Osteoblast (primary cell): ENCODE data around the gene SULT4A1. TPM values are rescaled to one million over a fixed set of nuclear protein-coding genes. Genes with fewer than 3 reads are reported as not detected.
"Not testable (repeated sequence)": the region's sequence is repeated elsewhere in the genome, so short reads cannot be mapped to it uniquely, and the experiment has no call there.

ENCODE experiments used
- DNase-seq: peaks from one replicate; pipeline ENCODE4 v3.0.0; 2011; ENCODE audit warnings: low spot score, mixed read lengths; ENCODE audit not compliant: insufficient read length; ENCODE audit errors: missing footprints
- H2AFZ ChIP-seq: 2 replicates; pipeline ENCODE4 v1.6.0; 2011; ENCODE audit warnings: mild to moderate bottlenecking, low read length
- H3K27ac ChIP-seq: 2 replicates; pipeline ENCODE4 v1.5.1; 2011; ENCODE audit warnings: mild to moderate bottlenecking, low read depth, low read length, moderate library complexity
- H3K27me3 ChIP-seq: 2 replicates; pipeline ENCODE4 v1.6.0; 2012; ENCODE audit warnings: mild to moderate bottlenecking, control low read depth, inconsistent platforms, low read length, moderate library complexity; ENCODE audit not compliant: insufficient read depth
- H3K36me3 ChIP-seq: 2 replicates; pipeline ENCODE4 v1.5.1; 2011; ENCODE audit warnings: mild to moderate bottlenecking, low read length, control low read depth, moderate library complexity; ENCODE audit not compliant: insufficient read depth
- H3K4me1 ChIP-seq: 2 replicates; pipeline ENCODE4 v1.5.1; 2011; ENCODE audit warnings: mild to moderate bottlenecking, low read length, control low read depth, moderate library complexity; ENCODE audit not compliant: insufficient read depth
- H3K4me2 ChIP-seq: 2 replicates; pipeline ENCODE4 v1.6.0; 2011; ENCODE audit warnings: mild to moderate bottlenecking, low read length; ENCODE audit not compliant: insufficient read depth
- H3K4me3 ChIP-seq: fragments of 200-600 bp; sonication (generic); 3 replicates; pipeline ENCODE4 v1.5.1; 2012; ENCODE audit warnings: mild to moderate bottlenecking, low read length, inconsistent platforms; ENCODE audit not compliant: insufficient read depth
- H3K79me2 ChIP-seq: 2 replicates; pipeline ENCODE4 v1.6.0; 2012; ENCODE audit warnings: mild to moderate bottlenecking, low read length, control low read depth, inconsistent platforms; ENCODE audit not compliant: insufficient read depth
- H3K9me3 ChIP-seq: 2 replicates; pipeline ENCODE4 v1.5.1; 2011; ENCODE audit warnings: low read depth, low read length, control low read depth
- H4K20me1 ChIP-seq: 2 replicates; pipeline ENCODE4 v1.6.0; 2012; ENCODE audit warnings: mild to moderate bottlenecking, low read length, control low read depth; ENCODE audit not compliant: insufficient read depth
- total RNA-seq: library from RNA; depleted of rRNA; stranded (reverse); fragments of >200 nt; gene quantifications from 2 replicates; pipeline ENCODE4 v1.2.3, GENCODE V29; 2012
- TF ChIP-seq, protein P1 (sequence below): IDR thresholded peaks from 2 replicates; pipeline ENCODE4 v1.5.1; 2011; ENCODE audit warnings: mild to moderate bottlenecking, low read depth, low read length, moderate library complexity; ENCODE audit errors: extremely low read depth

SULT4A1 gene
- total RNA-seq, 1 donor = under 0.01 TPM

DNA sequence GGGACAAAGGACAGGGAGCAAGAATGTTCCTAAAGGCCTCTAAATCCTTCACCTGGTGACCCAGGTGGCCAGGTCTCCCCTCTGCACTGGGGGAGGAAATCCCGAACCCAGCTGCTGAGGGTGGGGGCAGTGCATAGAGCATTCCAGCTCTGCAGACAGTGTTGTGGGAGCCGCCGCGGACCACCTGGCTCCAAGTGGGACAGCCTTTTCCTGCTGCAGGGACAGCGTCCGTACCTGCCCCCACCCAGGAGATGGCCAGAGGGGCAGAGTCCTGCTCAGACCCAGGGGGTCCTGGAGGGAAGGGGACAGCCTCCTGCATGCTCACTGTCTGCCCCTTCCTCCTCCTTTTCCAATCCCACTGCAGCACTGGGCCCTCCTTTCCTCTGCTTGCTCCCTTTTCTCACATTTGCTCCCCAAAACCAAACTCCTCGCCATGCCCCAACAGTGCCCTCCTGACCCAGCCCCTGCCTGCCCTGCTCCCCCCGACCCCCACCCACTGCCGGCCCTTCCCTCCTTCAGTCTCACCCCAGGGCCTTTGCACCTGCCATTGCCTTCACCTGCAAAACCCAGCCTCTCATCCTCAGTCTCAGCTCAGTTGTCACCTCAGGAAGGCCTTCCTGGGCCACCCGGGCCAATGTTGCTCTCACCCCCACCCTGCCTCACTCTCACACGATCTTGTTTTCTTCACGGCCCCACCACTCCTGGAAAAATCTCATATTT lies 16.7 kb upstream of the SULT4A1 start:
- DNase-seq = peak; percentile 19
- no peak overlapping the region for H3K4me3 ChIP-seq
- no peak overlapping the region for H2AFZ ChIP-seq
- H3K27me3 ChIP-seq = peaks cover 10% of the 10 kb centered on the region
- no peaks in the 10 kb centered on the region for H3K79me2 ChIP-seq
- H3K9me3 ChIP-seq = no peaks in the 10 kb centered on the region
- H4K20me1 ChIP-seq = no peaks in the 10 kb centered on the region
- TF ChIP-seq, protein P1, sequence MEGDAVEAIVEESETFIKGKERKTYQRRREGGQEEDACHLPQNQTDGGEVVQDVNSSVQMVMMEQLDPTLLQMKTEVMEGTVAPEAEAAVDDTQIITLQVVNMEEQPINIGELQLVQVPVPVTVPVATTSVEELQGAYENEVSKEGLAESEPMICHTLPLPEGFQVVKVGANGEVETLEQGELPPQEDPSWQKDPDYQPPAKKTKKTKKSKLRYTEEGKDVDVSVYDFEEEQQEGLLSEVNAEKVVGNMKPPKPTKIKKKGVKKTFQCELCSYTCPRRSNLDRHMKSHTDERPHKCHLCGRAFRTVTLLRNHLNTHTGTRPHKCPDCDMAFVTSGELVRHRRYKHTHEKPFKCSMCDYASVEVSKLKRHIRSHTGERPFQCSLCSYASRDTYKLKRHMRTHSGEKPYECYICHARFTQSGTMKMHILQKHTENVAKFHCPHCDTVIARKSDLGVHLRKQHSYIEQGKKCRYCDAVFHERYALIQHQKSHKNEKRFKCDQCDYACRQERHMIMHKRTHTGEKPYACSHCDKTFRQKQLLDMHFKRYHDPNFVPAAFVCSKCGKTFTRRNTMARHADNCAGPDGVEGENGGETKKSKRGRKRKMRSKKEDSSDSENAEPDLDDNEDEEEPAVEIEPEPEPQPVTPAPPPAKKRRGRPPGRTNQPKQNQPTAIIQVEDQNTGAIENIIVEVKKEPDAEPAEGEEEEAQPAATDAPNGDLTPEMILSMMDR = no peak
- no peaks in the 10 kb centered on the region for H3K36me3 ChIP-seq
- no peak overlapping the region for H3K27ac ChIP-seq
- no peaks in the 10 kb centered on the region for H3K4me1 ChIP-seq
- no peak overlapping the region for H3K4me2 ChIP-seq

DNA sequence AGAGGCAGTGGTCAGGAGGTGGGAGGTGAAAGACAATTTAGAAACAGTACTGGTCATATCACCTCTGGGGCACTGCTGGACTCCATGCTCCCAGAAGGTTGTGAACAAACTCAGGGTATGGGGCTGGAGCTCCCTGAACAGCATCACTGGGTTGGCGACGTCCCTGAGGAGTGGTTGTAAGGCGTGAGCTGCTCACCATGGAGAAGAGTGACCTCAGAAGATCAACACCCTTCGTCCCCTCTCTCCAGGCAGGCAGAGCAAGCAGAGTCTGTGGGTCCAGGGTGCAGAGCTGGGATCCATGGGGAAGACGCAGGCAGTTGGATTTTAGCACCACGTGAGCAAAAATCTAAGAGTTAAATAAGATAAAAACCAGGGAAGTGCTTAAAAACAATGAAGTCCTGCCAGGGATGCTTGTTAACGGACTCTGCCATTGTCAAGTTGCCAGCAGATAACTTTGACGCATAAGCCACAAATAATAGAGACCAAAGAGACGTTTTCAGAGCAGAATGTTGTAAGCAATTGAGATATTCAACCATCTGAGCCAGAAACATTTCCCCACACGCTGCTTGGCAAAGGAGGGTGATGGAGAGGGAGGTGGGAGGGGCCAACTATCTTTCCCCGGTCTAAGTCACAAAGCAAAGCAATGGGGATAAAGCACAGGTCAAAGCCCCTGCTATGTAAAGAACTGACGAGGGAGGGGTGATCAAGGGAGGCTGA lies 15.9 kb upstream of the SULT4A1 start:
- TF ChIP-seq, protein P1 = no peak
- no peaks in the 10 kb centered on the region for H4K20me1 ChIP-seq
- no peaks in the 10 kb centered on the region for H3K79me2 ChIP-seq
- H2AFZ ChIP-seq = no peak overlapping the region
- H3K27me3 ChIP-seq = peaks cover 10% of the 10 kb centered on the region
- no peaks in the 10 kb centered on the region for H3K9me3 ChIP-seq
- no peak overlapping the region for H3K4me2 ChIP-seq
- no peaks in the 10 kb centered on the region for H3K4me1 ChIP-seq
- no peak overlapping the region for H3K4me3 ChIP-seq
- no peaks in the 10 kb centered on the region for H3K36me3 ChIP-seq
- no peak overlapping the region for H3K27ac ChIP-seq
- peak; percentile 42 for DNase-seq

DNA sequence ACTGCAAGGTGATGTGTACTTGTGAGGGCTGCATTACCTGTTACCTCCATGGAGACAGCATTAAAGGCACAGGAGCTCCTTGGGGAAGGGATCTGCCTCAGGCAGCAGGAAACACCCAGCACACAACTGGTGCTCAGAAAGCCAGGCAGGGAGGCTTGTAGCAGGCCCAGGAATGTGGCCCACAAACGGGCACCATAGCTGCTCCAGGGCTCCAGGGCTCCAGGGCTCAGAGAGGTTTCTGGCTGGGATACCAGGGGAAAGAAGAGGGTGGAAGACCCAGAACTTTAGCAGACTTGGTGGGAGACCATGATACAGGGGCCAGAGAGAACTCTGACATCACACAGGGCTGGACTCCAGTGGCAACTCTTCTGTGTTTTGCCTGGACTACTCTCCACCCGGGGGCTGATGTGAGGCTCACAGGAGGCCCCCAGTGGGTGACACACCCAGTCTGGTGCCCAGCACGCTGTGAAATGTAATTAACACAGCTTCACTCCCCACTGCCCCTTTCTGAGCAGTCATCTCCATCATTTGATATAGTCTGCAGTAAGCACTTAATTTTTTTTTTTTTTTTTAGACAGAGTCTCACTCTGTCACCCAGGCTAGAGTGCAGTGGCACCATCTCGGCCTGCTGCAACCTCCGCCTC lies 14.7 kb upstream of the SULT4A1 start:
- Histone ChIP-seq H3K27me3 (peaks cover 10% of the 10 kb centered on the region), H3K4me1 (no peaks in the 10 kb centered on the region), H2AFZ (no peak overlapping the region), H3K79me2 (no peaks in the 10 kb centered on the region), H3K9me3 (no peaks in the 10 kb centered on the region), H3K27ac (no peak overlapping the region), H3K36me3 (no peaks in the 10 kb centered on the region), H3K4me3 (no peak overlapping the region), H4K20me1 (no peaks in the 10 kb centered on the region), H3K4me2 (no peak overlapping the region)
- DNase-seq = peak; percentile 19
- TF ChIP-seq, protein P1 = no peak

DNA sequence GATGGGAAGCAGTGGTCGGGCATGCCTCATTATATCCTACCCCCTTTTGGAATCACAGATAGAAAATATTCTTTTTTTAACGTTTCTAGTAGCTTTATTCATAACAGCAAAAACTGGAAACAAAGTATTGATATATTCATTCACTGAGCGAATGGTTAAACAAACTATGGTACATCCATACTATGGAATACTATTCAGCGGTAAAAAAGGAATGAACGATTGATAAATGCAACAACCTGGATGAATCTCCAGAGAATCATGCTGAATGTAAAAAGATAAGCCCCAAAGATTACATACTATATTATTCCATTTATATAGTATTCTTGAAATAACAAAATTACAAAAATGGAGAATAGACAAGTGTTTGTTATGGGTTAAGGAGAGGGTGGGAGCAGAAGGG lies 7.5 kb upstream of the SULT4A1 start:
- H3K9me3 ChIP-seq = no peaks in the 10 kb centered on the region
- H3K4me2 ChIP-seq = no peak overlapping the region
- H3K36me3 ChIP-seq = no peaks in the 10 kb centered on the region
- H4K20me1 ChIP-seq = no peaks in the 10 kb centered on the region
- DNase-seq = no peak
- H3K4me1 ChIP-seq = no peaks in the 10 kb centered on the region
- TF ChIP-seq, protein P1 = no peak
- H2AFZ ChIP-seq = no peak overlapping the region
- no peak overlapping the region for H3K27ac ChIP-seq
- no peaks in the 10 kb centered on the region for H3K79me2 ChIP-seq
- no peaks in the 10 kb centered on the region for H3K27me3 ChIP-seq
- no peak overlapping the region for H3K4me3 ChIP-seq

DNA sequence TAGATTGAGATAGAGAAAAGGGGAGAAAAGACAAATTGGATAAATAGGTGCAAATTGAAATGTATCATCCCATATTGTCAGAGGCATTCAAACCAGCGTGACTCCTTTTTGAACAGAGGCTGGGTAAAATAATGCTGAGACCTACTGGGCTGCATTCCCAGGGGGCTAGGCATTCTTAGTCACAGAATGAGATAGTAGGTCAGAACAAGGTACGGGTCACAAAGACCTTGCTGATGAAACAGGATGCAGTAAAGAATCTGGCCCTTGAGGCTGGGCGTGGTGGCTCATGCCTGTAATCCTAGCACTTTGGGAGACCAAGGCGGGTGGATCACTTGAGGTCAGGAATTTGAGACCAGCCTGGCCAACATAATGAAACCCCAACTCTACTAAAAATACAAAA lies 6.7 kb upstream of the SULT4A1 start:
- H3K79me2 ChIP-seq, H3K27me3 ChIP-seq, H3K4me3 ChIP-seq, DNase-seq, H4K20me1 ChIP-seq, H2AFZ ChIP-seq, H3K27ac ChIP-seq, H3K4me2 ChIP-seq, H3K9me3 ChIP-seq, H3K36me3 ChIP-seq, H3K4me1 ChIP-seq: not testable (repeated sequence)
